SK-N-SH (cell line): ENCODE data around the gene PIGN.

Source experiments
- CTCF ChIP-seq: fragments of 200-600 bp; sonication (generic); IDR thresholded peaks from 2 replicates; pipeline ENCODE4 v1.6.1; 2017; ENCODE audit warnings: antibody characterized with exemption, mild to moderate bottlenecking, moderate library complexity
- EP300 ChIP-seq, 2 experiments: IDR thresholded peaks; 2 replicates each; pipeline versions ENCODE4 v1.4.0 to v1.6.1; 2012; ENCODE audit warnings: borderline replicate concordance in 1 of 2, low read depth in 1 of 2, low read length in 1 of 2
- MAX ChIP-seq: IDR thresholded peaks from 2 replicates; pipeline ENCODE4 v1.4.0; 2012; ENCODE audit warnings: low read depth
- NFIC ChIP-seq: IDR thresholded peaks from 2 replicates; pipeline ENCODE4 v1.4.0; 2012; ENCODE audit warnings: borderline replicate concordance
- PBX3 ChIP-seq: IDR thresholded peaks from 2 replicates; pipeline ENCODE4; 2012
- RAD21 ChIP-seq: IDR thresholded peaks from 2 replicates; pipeline ENCODE4 v1.6.1; 2012; ENCODE audit warnings: mild to moderate bottlenecking, low read length
- REST ChIP-seq: IDR thresholded peaks from 2 replicates; pipeline ENCODE4 v1.6.1; 2012; ENCODE audit warnings: mild to moderate bottlenecking, low read depth, low read length, moderate library complexity

- TF ChIP-seq PBX3 = no peak
- no peak for TF ChIP-seq MAX
- no peak for TF ChIP-seq CTCF
- no peak for TF ChIP-seq EP300 (IDR thresholded peaks at IDR 0.05; ENCODE audit: borderline replicate concordance in 1 of 2, low read depth in 1 of 2, low read length in 1 of 2)
- no peak for TF ChIP-seq RAD21
- TF ChIP-seq REST = no peak
- TF ChIP-seq NFIC = no peak
Measured at GRCh38 chr18:62164310-62164709, 22.5 kb downstream of the PIGN start.
